SH-SY5Y (cell line): ENCODE results near the gene CASP9.

Experiments used
- GATA2 ChIP-seq: IDR thresholded peaks from 2 replicates; pipeline ENCODE4 v1.6.1; 2011; ENCODE audit warnings: mild to moderate bottlenecking, low read depth, low read length
- GATA3 ChIP-seq: IDR thresholded peaks from 2 replicates; pipeline ENCODE4 v1.6.1; 2011; ENCODE audit warnings: low read depth, mild to moderate bottlenecking, low read length, moderate library complexity

DNA sequence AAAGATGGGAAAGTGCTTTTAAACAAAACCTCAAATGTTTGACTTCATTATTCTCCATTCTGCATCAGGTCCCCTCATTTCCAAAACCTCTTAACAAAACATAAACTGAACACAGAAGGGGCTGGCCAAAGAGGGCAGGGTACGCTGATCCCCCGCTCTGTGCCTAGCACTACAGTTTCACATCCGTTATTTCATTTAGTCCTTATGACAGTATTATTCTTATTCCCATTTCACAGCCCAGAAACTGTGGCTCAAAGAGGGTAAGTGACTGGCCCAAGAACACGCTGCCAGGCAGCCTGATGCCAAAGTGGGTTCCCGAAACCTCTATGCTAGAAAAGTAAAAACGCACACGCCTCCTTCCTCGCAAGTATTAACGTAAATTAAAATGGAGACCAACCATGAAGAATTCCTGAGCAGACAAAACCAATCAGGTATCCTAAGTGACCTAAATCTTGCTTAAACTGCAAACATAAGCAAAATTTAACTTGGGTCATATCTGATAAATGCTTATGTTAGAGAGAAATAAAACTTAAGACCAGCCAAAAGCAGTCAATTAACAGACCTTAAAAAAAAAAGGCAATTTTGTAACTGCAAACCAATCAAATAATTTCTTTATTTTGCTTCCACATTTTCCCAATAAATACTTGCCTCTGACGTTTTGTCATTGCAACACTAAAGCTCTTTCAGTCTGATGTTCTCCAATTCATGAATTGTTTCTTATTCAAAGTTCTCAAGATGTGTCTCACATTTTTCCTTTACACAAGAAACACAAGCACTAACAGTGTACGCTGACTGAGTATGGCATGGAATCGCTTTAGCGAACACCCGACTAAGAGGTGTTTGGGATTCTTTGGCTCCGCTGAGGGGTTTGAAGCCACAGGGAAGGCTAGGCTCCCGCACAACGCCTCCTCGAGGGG lies 653 bp downstream of the CASP9 start:
- TF ChIP-seq GATA3, result no peak
- TF ChIP-seq GATA2, result no peak
